H1 (cell line): ENCODE results near the gene HOXB7. TPM values are rescaled to one million over a fixed set of nuclear protein-coding genes. Genes with fewer than 3 reads are reported as not detected.

Source experiments
- CTCF ChIA-PET: fragments of 300-600 bp; sonication (Branson Sonifier 250); formaldehyde crosslinking; loops from one replicate; lab custom pipeline; 2021; ENCODE audit not compliant: partially characterized antibody; lab: Charles Lee
- POLR2A ChIA-PET: fragments of 300-600 bp; sonication (Branson Sonifier 250); formaldehyde crosslinking; loops from one replicate; lab custom pipeline; 2021; ENCODE audit warnings: inconsistent platforms; ENCODE audit not compliant: partially characterized antibody; lab: Charles Lee
- DNase-seq, 2 experiments: peaks; one replicate each; pipeline versions ENCODE4 v3.0.0 to v3.0.0-alpha.2; 2010 to 2022; ENCODE audit warnings: low spot score in 2 of 2, low read depth in 1 of 2, mixed read lengths in 1 of 2
- FAIRE-seq: peaks from 2 replicates; lab custom pipeline; 2011; peaks lifted over from hg19 to GRCh38; lab: Jason Lieb, UNC
- H2AFZ ChIP-seq: 2 replicates; pipeline ENCODE4 v1.8.1; 2012; ENCODE audit warnings: low read length, inconsistent platforms
- H2AK5ac ChIP-seq: 2 replicates; pipeline ENCODE4 v1.6.1; 2013; ENCODE audit warnings: low read depth, low read length
- H2BK120ac ChIP-seq: replicated peaks from 2 replicates; pipeline ENCODE3; 2013; ENCODE audit warnings: low read depth, low read length, inconsistent platforms
- H2BK12ac ChIP-seq: 2 replicates; pipeline ENCODE4 v1.6.1; 2013; ENCODE audit warnings: low read depth, low read length
- H2BK15ac ChIP-seq: 2 replicates; pipeline ENCODE4 v1.6.1; 2013; ENCODE audit warnings: low read length
- H2BK20ac ChIP-seq: 2 replicates; pipeline ENCODE4 v1.6.1; 2013; ENCODE audit warnings: low read length
- H2BK5ac ChIP-seq: 2 replicates; pipeline ENCODE4 v1.6.1; 2013; ENCODE audit warnings: low read depth, low read length
- H3K14ac ChIP-seq: 2 replicates; pipeline ENCODE4 v1.6.1; 2013; ENCODE audit warnings: inconsistent platforms; ENCODE audit not compliant: insufficient read length
- H3K18ac ChIP-seq: 2 replicates; pipeline ENCODE4 v1.6.1; 2013; ENCODE audit warnings: low read length; ENCODE audit errors: extremely low read depth
- H3K23ac ChIP-seq: 2 replicates; pipeline ENCODE4 v1.6.1; 2013; ENCODE audit warnings: inconsistent platforms; ENCODE audit not compliant: insufficient read length
- H3K23me2 ChIP-seq: 2 replicates; pipeline ENCODE4 v1.6.1; 2013; ENCODE audit warnings: low read depth, low read length
- H3K27ac ChIP-seq: 2 replicates; pipeline ENCODE4 v1.6.1; 2011; ENCODE audit warnings: low read depth, low read length, inconsistent platforms
- H3K27me3 ChIP-seq, 4 experiments: replicated peaks in 1 of 4; 1 replicate in 1 of 4; 2 replicates in 3 of 4; pipeline versions ENCODE4 v1.6.1 to v1.8.1; 2011 to 2013; ENCODE audit warnings: low read length in 3 of 4, mild to moderate bottlenecking in 3 of 4, inconsistent platforms in 2 of 4, mixed read lengths in 2 of 4, moderate library complexity in 1 of 4; ENCODE audit not compliant: control insufficient read depth in 3 of 4, insufficient read depth in 3 of 4; ENCODE audit errors: extremely low read depth in 1 of 4
- H3K36me3 ChIP-seq, 4 experiments: 2 replicates each; pipeline versions ENCODE4 v1.6.1 to v1.8.1; 2011 to 2013; ENCODE audit warnings: mild to moderate bottlenecking in 4 of 4, low read length in 3 of 4, moderate library complexity in 2 of 4, control low read depth in 1 of 4, inconsistent platforms in 1 of 4; ENCODE audit not compliant: insufficient read depth in 4 of 4, control insufficient read depth in 2 of 4
- H3K4ac ChIP-seq: replicated peaks from 2 replicates; pipeline ENCODE3; 2013; ENCODE audit warnings: low read length, low read depth, mixed read lengths, inconsistent platforms; ENCODE audit not compliant: insufficient read length
- H3K4me1 ChIP-seq, 4 experiments: replicated peaks in 1 of 4; 1 replicate in 1 of 4; 2 replicates in 3 of 4; pipeline versions ENCODE4 v1.6.1 to v1.8.1; 2011 to 2013; ENCODE audit warnings: low read length in 3 of 4, inconsistent platforms in 2 of 4, mixed read lengths in 1 of 4; ENCODE audit not compliant: insufficient read depth in 4 of 4, control insufficient read depth in 3 of 4
- H3K4me2 ChIP-seq, 2 experiments: 2 replicates each; pipeline versions ENCODE4 v1.6.1 to v1.8.1; 2011 to 2013; ENCODE audit warnings: low read depth in 2 of 2, low read length in 2 of 2, control low read depth in 1 of 2, inconsistent platforms in 1 of 2, mild to moderate bottlenecking in 1 of 2; ENCODE audit not compliant: insufficient read depth in 1 of 2
- H3K4me3 ChIP-seq, 4 experiments: fragments of 200-600, 300-600 bp in 1 of 4; sonication (generic), shearing (Covaris generic), sonication (Bioruptor Twin) in 1 of 4; 2 replicates each; pipeline versions ENCODE4 v1.5.1 to v1.8.1; 2011 to 2016; ENCODE audit warnings: low read length in 4 of 4, low read depth in 3 of 4, control low read depth in 2 of 4, inconsistent platforms in 2 of 4, mild to moderate bottlenecking in 2 of 4, mixed read lengths in 1 of 4, moderate library complexity in 1 of 4; ENCODE audit not compliant: insufficient read depth in 2 of 4; ENCODE audit errors: extremely low read depth in 1 of 4
- H3K56ac ChIP-seq: replicated peaks from 2 replicates; pipeline ENCODE3; 2013; ENCODE audit warnings: low read depth, mild to moderate bottlenecking, mixed read lengths, low read length, inconsistent platforms; ENCODE audit not compliant: insufficient read length
- H3K79me1 ChIP-seq: 2 replicates; pipeline ENCODE4 v1.6.1; 2013; ENCODE audit warnings: low read depth, low read length, control low read depth
- H3K79me2 ChIP-seq, 2 experiments: 2 replicates each; pipeline versions ENCODE4 v1.6.1 to v1.8.1; 2012 to 2013; ENCODE audit warnings: low read length in 2 of 2, mild to moderate bottlenecking in 2 of 2, inconsistent platforms in 1 of 2; ENCODE audit not compliant: insufficient read depth in 2 of 2, control insufficient read depth in 1 of 2
- H3K9ac ChIP-seq, 4 experiments: replicated peaks in 1 of 4; 1 replicate in 1 of 4; 2 replicates in 3 of 4; pipeline versions ENCODE4 v1.6.1 to v1.8.1; 2011 to 2013; ENCODE audit warnings: low read depth in 3 of 4, low read length in 3 of 4, control low read depth in 2 of 4, mild to moderate bottlenecking in 2 of 4, moderate library complexity in 2 of 4, inconsistent platforms in 1 of 4; ENCODE audit errors: extremely low read depth in 1 of 4
- H3K9me3 ChIP-seq, 2 experiments: 2 replicates each; pipeline versions ENCODE4 v1.6.1 to v1.8.1; 2012 to 2013; ENCODE audit warnings: mild to moderate bottlenecking in 2 of 2, moderate library complexity in 2 of 2, control low read depth in 1 of 2, inconsistent platforms in 1 of 2, low read depth in 1 of 2, low read length in 1 of 2, mixed read lengths in 1 of 2; ENCODE audit not compliant: insufficient read depth in 2 of 2
- H4K20me1 ChIP-seq, 2 experiments: replicated peaks in 1 of 2; 2 replicates each; pipeline versions ENCODE3 to v1.8.1; 2011 to 2013; ENCODE audit warnings: inconsistent platforms in 2 of 2, low read length in 2 of 2, mild to moderate bottlenecking in 1 of 2; ENCODE audit not compliant: insufficient read depth in 2 of 2, control insufficient read depth in 1 of 2
- H4K5ac ChIP-seq: 2 replicates; pipeline ENCODE4 v1.6.1; 2013; ENCODE audit warnings: low read length, low read depth, mixed read lengths, inconsistent platforms; ENCODE audit not compliant: insufficient read length
- H4K8ac ChIP-seq: 2 replicates; pipeline ENCODE4 v1.8.0; 2013; ENCODE audit warnings: mild to moderate bottlenecking, moderate library complexity, low read length, inconsistent platforms; ENCODE audit not compliant: insufficient read depth; ENCODE audit errors: extremely low read depth
- H4K91ac ChIP-seq: replicated peaks from 2 replicates; pipeline ENCODE3; 2013; ENCODE audit warnings: low read length, mixed read lengths, inconsistent platforms; ENCODE audit not compliant: insufficient read length
- CBX8 ChIP-seq: fragments of 300-800, 300-1000 bp; sonication (generic); IDR thresholded peaks from 2 replicates; pipeline ENCODE4 v1.7.1; 2016; ENCODE audit warnings: low read depth, low read length, borderline replicate concordance
- GTF2F1 ChIP-seq: IDR thresholded peaks from 2 replicates; pipeline ENCODE4 v1.6.1; 2012; ENCODE audit warnings: low read depth, low read length, improper control_type of control experiment, borderline replicate concordance
- RNF2 ChIP-seq: fragments of 200-900, 300-1000 bp; sonication (generic); IDR thresholded peaks from 2 replicates; pipeline ENCODE4 v1.7.1; 2016; ENCODE audit warnings: borderline replicate concordance, low read depth, mild to moderate bottlenecking, antibody characterized with exemption, low read length; ENCODE audit not compliant: poor library complexity, severe bottlenecking; ENCODE audit errors: missing control alignments
- SP4 ChIP-seq: IDR thresholded peaks from 2 replicates; pipeline ENCODE4 v1.6.1; 2012; ENCODE audit warnings: low read length, inconsistent platforms
- WGBS, 2 experiments: shearing (Covaris generic) in 1 of 2; methylation state at CpG; one replicate each; pipeline versions ENCODE4 v1.1.6 to v1.1.7; 2013 to 2015; ENCODE audit warnings: low lambda C conversion rate in 2 of 2, mixed read lengths in 2 of 2, inconsistent platforms in 1 of 2, low coverage in 1 of 2, missing lambda C conversion rate in 1 of 2; ENCODE audit not compliant: insufficient replicate concordance in 2 of 2, insufficient coverage in 1 of 2, insufficient read length in 1 of 2; ENCODE audit errors: extremely low coverage in 1 of 2, missing lambda C conversion rate in 1 of 2; 5-methylcytosine and 5-hydroxymethylcytosine counted together
- polyA plus RNA-seq, 7 experiments: library from polyadenylated mRNA; depleted of rRNA in 3 of 7; stranded (reverse) in 5 of 7; unstranded in 2 of 7; fragments of >200 nt in 5 of 7; fragments of 200-250 nt in 2 of 7; gene quantifications; 1 replicate in 5 of 7; 2 replicates in 1 of 7; 4 replicates in 1 of 7; pipeline versions ENCODE4 v1.2.1 to v1.2.3, GENCODE V29; 2011 to 2013; ENCODE audit warnings: missing spikeins in 2 of 7, mixed read lengths in 2 of 7
- total RNA-seq: library from RNA; stranded (reverse); fragmentation: NEBNext Ultra II Directional; extraction: Animal tissue kit (Norgen Biotek cat#: 25700); gene quantifications from 2 replicates; pipeline ENCODE4 v1.2.1, GENCODE V29; 2021

HOXB7 gene
- total and polyA plus RNA-seq, 2 of the 8 experiments (the other 6 are each of a cell fraction or from before 2014, with no cell fraction given): not detected

DNA sequence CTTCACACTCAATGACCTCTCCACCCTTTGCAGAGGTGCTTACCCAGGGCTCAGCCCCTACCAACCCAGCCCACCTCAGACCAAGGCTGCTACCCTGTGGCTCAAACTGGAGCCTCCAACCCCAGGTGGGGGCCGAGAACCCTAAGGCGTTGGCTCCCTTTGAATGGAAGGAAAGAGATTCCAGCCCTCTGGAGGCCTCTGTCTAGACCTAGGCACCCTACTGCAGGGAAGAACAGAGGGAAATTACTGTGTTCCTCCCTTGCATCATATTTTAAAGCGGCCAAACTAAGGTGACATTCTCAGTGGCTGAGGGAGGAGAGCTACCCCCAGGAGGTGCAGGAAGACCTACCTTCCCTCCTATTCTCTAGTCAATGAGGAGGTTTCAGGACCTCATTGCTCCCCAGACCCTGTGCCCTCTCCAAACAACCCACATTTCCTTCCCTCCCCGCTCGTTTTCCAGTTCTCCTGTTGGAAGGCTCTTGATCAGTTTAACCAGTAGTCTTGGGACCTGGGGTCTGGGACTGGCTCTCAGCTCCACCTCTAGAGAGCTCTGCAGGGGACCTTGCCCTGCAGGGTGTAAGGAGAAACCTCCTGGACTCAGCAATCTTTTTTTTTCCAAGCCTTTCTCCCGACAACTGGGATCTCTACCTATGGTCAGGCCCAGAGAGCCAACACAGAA is 9.8 kb upstream of the HOXB7 start:
- no peak overlapping the region for H4K5ac ChIP-seq
- H2AFZ ChIP-seq: no peak overlapping the region
- FAIRE-seq (no peak), DNase-seq (no peak)
- peaks cover 26 to 46% of the 10 kb centered on the region in 2 experiments for H4K20me1 ChIP-seq
- H4K8ac ChIP-seq: no peak overlapping the region
- H3K27ac ChIP-seq: no peak overlapping the region
- no peak overlapping the region for H3K18ac ChIP-seq
- H3K23ac ChIP-seq: no peak overlapping the region
- H4K91ac ChIP-seq: no peak overlapping the region
- H3K4ac ChIP-seq: no peak overlapping the region
- H3K27me3 ChIP-seq: peaks cover 98 to 100% (median 99%) of the 10 kb centered on the region in 4 experiments
- H3K14ac ChIP-seq: no peak overlapping the region
- no peak overlapping the region for H3K56ac ChIP-seq
- WGBS, 2 experiments: 20% methylated on average over 6 of the region's 6 CpGs; no CpG with 5 or more reads in 1 of the 2 experiments
- no peak overlapping the region for H2BK120ac ChIP-seq
- H3K79me1 ChIP-seq: no peaks in the 10 kb centered on the region
- no peaks in the 10 kb centered on the region for H3K9me3 ChIP-seq
- no peaks in the 10 kb centered on the region; the same call in 1 of the 2 replicates for H3K23me2 ChIP-seq
- no peak overlapping the region for H2BK5ac ChIP-seq
- H3K4me3 ChIP-seq: no peak overlapping the region
- H3K4me1 ChIP-seq: peaks cover 0 to 3% (median 2%) of the 10 kb centered on the region in 4 experiments; a peak in 5 of 7 replicates
- no peak overlapping the region for H3K9ac ChIP-seq
- CTCF ChIA-PET: interaction anchor here (0.9 to 4.4 kb wide), 11 partner anchors 11 to 359 kb away, joined by 3 to 21 read pairs (median 4); partner anchors contain the start of gene HOXB5
- H3K36me3 ChIP-seq: peaks cover 0 to 13% (median 0%) of the 10 kb centered on the region in 4 experiments; a peak in 1 of 8 replicates
- no peak overlapping the region for H3K4me2 ChIP-seq
- POLR2A ChIA-PET: no interaction called here
- no peaks in the 10 kb centered on the region for H3K79me2 ChIP-seq
- no peak overlapping the region for H2BK12ac ChIP-seq
- peak overlapping the region; percentile 75; the same call in 1 of the 2 replicates for H2AK5ac ChIP-seq
- no peak overlapping the region for H2BK15ac ChIP-seq
- H2BK20ac ChIP-seq: no peak overlapping the region
- 0 out of 2 replicates have a peak, but pooled peaks have one; percentile 28 for TF ChIP-seq CBX8
- no peak for TF ChIP-seq SP4
- TF ChIP-seq RNF2: peak; percentile 5
- no peak for TF ChIP-seq GTF2F1
